Measurements from ENCODE around the gene OXA1L.

OXA1L gene

DNA sequence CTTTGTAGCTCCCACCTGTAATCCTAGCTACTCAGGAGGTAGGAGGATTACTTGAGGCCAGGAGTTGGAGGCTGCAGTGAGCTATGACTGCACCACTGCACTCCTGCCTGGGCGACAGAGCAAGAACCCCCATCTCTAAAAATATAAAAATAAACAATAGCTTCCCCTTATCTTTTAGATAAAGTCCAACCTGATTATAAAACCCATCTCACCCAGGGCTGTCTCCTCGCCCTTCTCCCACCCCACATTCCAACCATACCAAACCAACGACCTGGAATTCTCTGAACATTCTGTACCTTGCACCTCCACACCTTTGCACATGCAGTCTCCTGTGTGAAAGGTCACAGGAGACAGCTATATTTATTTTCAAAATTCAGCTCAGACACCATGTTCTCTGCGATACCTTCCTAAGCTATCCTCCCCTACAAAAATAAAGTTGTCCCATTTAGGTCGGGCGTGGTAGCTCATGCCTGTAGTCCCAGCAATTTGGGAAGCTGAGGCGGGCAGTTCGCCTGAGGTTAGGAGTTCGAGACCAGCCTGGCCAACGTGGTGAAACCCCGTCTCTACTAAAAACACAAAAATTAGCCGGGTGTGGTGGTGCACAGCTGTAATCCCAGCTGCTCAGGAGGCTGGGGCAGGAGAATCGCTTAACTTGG lies 41.1 kb downstream of the OXA1L start:
- Histone ChIP-seq H3K79me2 (ENCODE audit: control insufficient read depth, low read length) (peaks cover 81% of the 10 kb centered on the region), H3K36me3 (ENCODE audit: control insufficient read depth, low read length) (peaks cover 45% of the 10 kb centered on the region), H3K27me3 (ENCODE audit: control insufficient read depth, low read length) (no peaks in the 10 kb centered on the region), H4K20me1 (ENCODE audit: control insufficient read depth, insufficient read depth, low read depth, low read length) (no peaks in the 10 kb centered on the region), H3F3A (ENCODE audit: control insufficient read depth, insufficient read depth) (peaks cover 61% of the 10 kb centered on the region), H3K4me2 (ENCODE audit: low read length) (peak overlapping the region; percentile 97), H3K4me1 (ENCODE audit: control insufficient read depth, low read length) (peaks cover 94% of the 10 kb centered on the region), H3K27ac (ENCODE audit: low read depth, low read length) (peak overlapping the region; percentile 100), H3K9me2 (replicated peaks; ENCODE audit: control insufficient read depth, low read length) (no peaks in the 10 kb centered on the region), H3K9me3 (ENCODE audit: control insufficient read depth, insufficient read depth, low read length) (no peaks in the 10 kb centered on the region), H3K4me3 (ENCODE audit: low read length) (peak overlapping the region; percentile 97)
- no peak for TF ChIP-seq EZH2phosphoT487 (IDR thresholded peaks at IDR 0.05; ENCODE audit: borderline replicate concordance, low read length)
- TF ChIP-seq, protein P1, sequence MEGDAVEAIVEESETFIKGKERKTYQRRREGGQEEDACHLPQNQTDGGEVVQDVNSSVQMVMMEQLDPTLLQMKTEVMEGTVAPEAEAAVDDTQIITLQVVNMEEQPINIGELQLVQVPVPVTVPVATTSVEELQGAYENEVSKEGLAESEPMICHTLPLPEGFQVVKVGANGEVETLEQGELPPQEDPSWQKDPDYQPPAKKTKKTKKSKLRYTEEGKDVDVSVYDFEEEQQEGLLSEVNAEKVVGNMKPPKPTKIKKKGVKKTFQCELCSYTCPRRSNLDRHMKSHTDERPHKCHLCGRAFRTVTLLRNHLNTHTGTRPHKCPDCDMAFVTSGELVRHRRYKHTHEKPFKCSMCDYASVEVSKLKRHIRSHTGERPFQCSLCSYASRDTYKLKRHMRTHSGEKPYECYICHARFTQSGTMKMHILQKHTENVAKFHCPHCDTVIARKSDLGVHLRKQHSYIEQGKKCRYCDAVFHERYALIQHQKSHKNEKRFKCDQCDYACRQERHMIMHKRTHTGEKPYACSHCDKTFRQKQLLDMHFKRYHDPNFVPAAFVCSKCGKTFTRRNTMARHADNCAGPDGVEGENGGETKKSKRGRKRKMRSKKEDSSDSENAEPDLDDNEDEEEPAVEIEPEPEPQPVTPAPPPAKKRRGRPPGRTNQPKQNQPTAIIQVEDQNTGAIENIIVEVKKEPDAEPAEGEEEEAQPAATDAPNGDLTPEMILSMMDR (IDR thresholded peaks at IDR 0.05; ENCODE audit: low read depth, low read length, poor library complexity, severe bottlenecking) = no peak

DNA sequence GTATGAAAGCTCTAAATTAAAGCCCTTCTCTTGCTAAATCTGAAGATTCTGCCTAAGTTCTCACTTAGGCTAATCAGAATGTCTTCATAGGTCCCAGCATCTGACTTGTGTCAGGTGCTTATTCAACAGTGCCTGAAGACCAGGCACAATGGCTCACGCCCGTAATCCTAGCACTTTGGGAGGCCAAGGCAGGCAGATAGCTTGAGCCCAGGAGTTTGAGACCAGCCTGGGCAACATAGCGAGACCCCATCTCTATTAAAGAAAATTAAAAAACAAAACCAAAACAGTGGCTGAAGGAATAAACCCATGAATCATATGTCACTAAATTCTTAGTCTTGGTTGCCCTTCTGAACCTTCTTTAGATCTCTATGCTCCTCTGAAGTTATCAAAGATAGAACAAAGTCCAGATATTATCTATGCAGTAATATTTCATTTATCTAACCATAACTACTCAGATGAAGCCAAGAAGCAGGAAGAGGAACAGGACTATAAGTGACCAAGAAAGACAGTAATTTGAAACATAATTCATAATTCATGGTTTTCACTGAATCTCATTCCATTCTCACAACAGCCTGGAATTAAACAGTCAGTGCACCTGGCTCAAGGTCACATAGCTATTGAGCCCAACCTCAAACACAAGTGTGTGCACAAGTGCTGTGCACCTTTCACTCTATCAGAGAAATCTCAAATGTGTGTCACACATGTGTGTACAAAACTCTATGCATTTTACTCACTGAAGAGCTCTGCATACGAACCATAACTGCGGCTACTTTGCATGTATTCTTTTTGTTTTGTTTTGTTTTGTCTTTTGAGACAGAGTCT lies 42.1 kb downstream of the OXA1L start:
- no peaks in the 10 kb centered on the region for H3K27me3 ChIP-seq (ENCODE audit: control insufficient read depth, low read length)
- H4K20me1 ChIP-seq (ENCODE audit: control insufficient read depth, insufficient read depth, low read depth, low read length) = no peaks in the 10 kb centered on the region
- H3K4me2 ChIP-seq (ENCODE audit: low read length) = peak overlapping the region; percentile 97
- peak overlapping the region; percentile 97 for H3K4me3 ChIP-seq (ENCODE audit: low read length)
- H3K79me2 ChIP-seq (ENCODE audit: control insufficient read depth, low read length) = peaks cover 85% of the 10 kb centered on the region
- H3K9me3 ChIP-seq (ENCODE audit: control insufficient read depth, insufficient read depth, low read length) = no peaks in the 10 kb centered on the region
- H3K36me3 ChIP-seq (ENCODE audit: control insufficient read depth, low read length) = peaks cover 46% of the 10 kb centered on the region
- peaks cover 68% of the 10 kb centered on the region for H3F3A ChIP-seq (ENCODE audit: control insufficient read depth, insufficient read depth)
- H3K9me2 ChIP-seq (replicated peaks; ENCODE audit: control insufficient read depth, low read length) = no peaks in the 10 kb centered on the region
- peaks cover 90% of the 10 kb centered on the region for H3K4me1 ChIP-seq (ENCODE audit: control insufficient read depth, low read length)
- TF ChIP-seq, protein P1 (IDR thresholded peaks at IDR 0.05; ENCODE audit: low read depth, low read length, poor library complexity, severe bottlenecking) = no peak
- no peak for TF ChIP-seq EZH2phosphoT487 (IDR thresholded peaks at IDR 0.05; ENCODE audit: borderline replicate concordance, low read length)
- peak overlapping the region; percentile 100 for H3K27ac ChIP-seq (ENCODE audit: low read depth, low read length)

DNA sequence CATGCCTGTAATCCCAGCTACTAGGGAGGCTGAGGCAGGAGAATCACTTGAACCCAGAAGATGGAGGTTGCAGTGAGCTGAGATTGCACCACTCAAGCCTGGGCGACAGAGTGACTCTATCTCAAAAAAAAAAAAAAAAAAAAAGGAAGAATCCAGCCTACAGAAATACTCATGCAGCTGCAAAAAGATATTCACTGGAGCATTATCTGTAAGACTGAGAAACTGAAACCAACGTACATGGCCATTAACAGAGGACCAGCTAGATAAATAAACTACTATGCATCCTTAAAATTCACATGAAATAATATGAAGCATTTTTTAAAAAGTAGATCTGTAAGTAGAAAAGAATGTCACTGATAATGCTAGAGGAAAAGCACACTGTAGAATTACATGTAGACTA lies 45.2 kb downstream of the OXA1L start:
- Histone ChIP-seq H3K79me2 (ENCODE audit: control insufficient read depth, low read length) (peaks cover 87% of the 10 kb centered on the region), H3K9me3 (ENCODE audit: control insufficient read depth, insufficient read depth, low read length) (no peaks in the 10 kb centered on the region), H3K36me3 (ENCODE audit: control insufficient read depth, low read length) (peaks cover 45% of the 10 kb centered on the region), H3K27me3 (ENCODE audit: control insufficient read depth, low read length) (no peaks in the 10 kb centered on the region), H3K4me3 (ENCODE audit: low read length) (peak overlapping the region; percentile 97), H3K27ac (ENCODE audit: low read depth, low read length) (peak overlapping the region; percentile 100), H3K4me2 (ENCODE audit: low read length) (peak overlapping the region; percentile 97), H4K20me1 (ENCODE audit: control insufficient read depth, insufficient read depth, low read depth, low read length) (no peaks in the 10 kb centered on the region), H3K4me1 (ENCODE audit: control insufficient read depth, low read length) (peaks cover 86% of the 10 kb centered on the region), H3K9me2 (replicated peaks; ENCODE audit: control insufficient read depth, low read length) (no peaks in the 10 kb centered on the region), H3F3A (ENCODE audit: control insufficient read depth, insufficient read depth) (peaks cover 52% of the 10 kb centered on the region)
- no peak for TF ChIP-seq EZH2phosphoT487 (IDR thresholded peaks at IDR 0.05; ENCODE audit: borderline replicate concordance, low read length)
- TF ChIP-seq, protein P1 (IDR thresholded peaks at IDR 0.05; ENCODE audit: low read depth, low read length, poor library complexity, severe bottlenecking) = no peak

Data from DOHH2 (cell line).